CD4-positive, alpha-beta T cell (primary cell): ENCODE data around the gene RGS17. TPM values are rescaled to one million over a fixed set of nuclear protein-coding genes. Genes with fewer than 3 reads are reported as not detected.

Experiments
- ATAC-seq: fragments of 200-7000 bp; cut with Tn5 transposase; one replicate; pipeline ENCODE4 v1.10.0; 2022; ENCODE audit warnings: mild to moderate bottlenecking; ENCODE audit not compliant: poor library complexity
- CTCF ChIA-PET: fragments of 350-600 bp; sonication (Branson Sonifier 250); formaldehyde crosslinking; loops from one replicate; lab custom pipeline; 2021; ENCODE audit warnings: antibody characterized with exemption, inconsistent platforms; lab: Charles Lee
- POLR2A ChIA-PET: fragments of 350-600 bp; sonication (Branson Sonifier 250); formaldehyde crosslinking; loops from one replicate; lab custom pipeline; 2021; ENCODE audit warnings: antibody characterized with exemption, inconsistent platforms; lab: Charles Lee
- DNase-seq, 14 experiments: peaks; one replicate each; pipeline ENCODE4 v3.0.0-alpha.2; 2013 to 2020; ENCODE audit warnings: mixed read lengths in 2 of 14
- H3K27ac ChIP-seq, 2 donors: one replicate each; pipeline versions ENCODE4 v1.5.1 to v1.7.0; 2013; ENCODE audit warnings: low read length in 2 of 2, low read depth in 1 of 2, mild to moderate bottlenecking in 1 of 2
- H3K27me3 ChIP-seq, 2 experiments: 1 replicate in 1 of 2; 2 replicates in 1 of 2; pipeline versions ENCODE4 v1.6.1 to v1.7.0; 2013; ENCODE audit warnings: low read length in 2 of 2, control low read depth in 1 of 2, mild to moderate bottlenecking in 1 of 2, moderate library complexity in 1 of 2; ENCODE audit not compliant: insufficient read depth in 2 of 2, control insufficient read depth in 1 of 2
- H3K36me3 ChIP-seq: one replicate; pipeline ENCODE4 v1.6.1; 2013; ENCODE audit warnings: low read length, control low read depth; ENCODE audit not compliant: insufficient read depth
- H3K4me1 ChIP-seq: one replicate; pipeline ENCODE4 v1.6.1; 2013; ENCODE audit warnings: low read length, control low read depth; ENCODE audit not compliant: insufficient read depth
- H3K4me3 ChIP-seq: one replicate; pipeline ENCODE4 v1.5.1; 2013; ENCODE audit warnings: mild to moderate bottlenecking, low read length, moderate library complexity
- H3K9me3 ChIP-seq, 2 experiments: 1 replicate in 1 of 2; 2 replicates in 1 of 2; pipeline versions ENCODE4 v1.6.1 to v1.7.0; 2013; ENCODE audit warnings: low read length in 2 of 2, mild to moderate bottlenecking in 2 of 2, control low read depth in 1 of 2, moderate library complexity in 1 of 2; ENCODE audit not compliant: control insufficient read depth in 1 of 2, insufficient read depth in 1 of 2
- H3K27ac Mint-ChIP-seq: one replicate; pipeline ENCODE4 v1.8.0; 2020; ENCODE audit warnings: mixed read lengths
- H3K27me3 Mint-ChIP-seq: one replicate; pipeline ENCODE4 v1.8.0; 2021; ENCODE audit warnings: mixed read lengths
- H3K36me3 Mint-ChIP-seq: one replicate; pipeline ENCODE4 v1.8.0; 2021; ENCODE audit warnings: low read depth, mixed read lengths
- H3K4me1 Mint-ChIP-seq: one replicate; pipeline ENCODE4 v1.8.0; 2021; ENCODE audit warnings: low read depth, mixed read lengths
- H3K4me3 Mint-ChIP-seq: one replicate; pipeline ENCODE4 v1.8.0; 2020; ENCODE audit warnings: mild to moderate bottlenecking, mixed read lengths
- H3K9me3 Mint-ChIP-seq: one replicate; pipeline ENCODE4 v1.8.0; 2020; ENCODE audit warnings: mixed read lengths
- intact Hi-C, 2 experiments: fragments of 100-400 bp; cut with DNase I in 1 of 2; cut with micrococcal nuclease in 1 of 2; formaldehyde crosslinking; loops; one replicate each; pipeline versions ENCODE4 v1.15.1 to v1.9.0; 2023 to 2025; cut with DNase I, micrococcal nuclease
- total RNA-seq, 174 experiments: library from RNA in 2 of 174; stranded (reverse) in 2 of 174; gene quantifications; one replicate each; pipeline ENCODE4 v1.2.3 and lab custom pipeline; 2021 to 2026
- TF ChIP-seq, protein P1 (sequence below): fragments of 200-600 bp; IDR thresholded peaks from one replicate; pipeline ENCODE4 v1.8.0; 2022; ENCODE audit warnings: antibody characterized with exemption, mild to moderate bottlenecking

RGS17 gene
- total RNA-seq, 2 experiments from 2014 or later, result not detected

DNA sequence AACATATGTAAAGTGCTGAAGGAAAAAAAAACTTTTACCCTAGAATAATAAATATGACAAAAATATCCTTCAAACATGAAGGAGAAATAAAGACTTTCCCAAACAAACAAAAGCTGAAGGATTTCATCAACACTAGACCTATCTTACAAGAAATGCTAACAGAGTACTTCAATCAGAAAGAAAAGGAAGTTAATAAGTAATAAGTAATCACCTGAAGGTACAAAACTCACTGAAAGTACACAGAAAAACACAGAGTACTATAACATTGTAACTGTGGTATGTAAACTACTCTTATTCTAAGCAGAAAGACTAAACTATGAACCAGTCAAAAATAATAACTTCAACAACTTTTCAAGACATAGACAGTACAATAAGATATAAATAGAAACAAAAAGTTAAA lies 67.1 kb downstream of the RGS17 start:
- peaks cover 44% of the 10 kb centered on the region for H3K27me3 Mint-ChIP-seq
- peaks cover 20% of the 10 kb centered on the region for H3K9me3 Mint-ChIP-seq
- POLR2A ChIA-PET, result no interaction called here
- intact Hi-C loops, result no loop called here
- no peaks in the 10 kb centered on the region for H3K36me3 Mint-ChIP-seq
- CTCF ChIA-PET, result no interaction called here
- peaks cover 0 to 9% of the 10 kb centered on the region in 2 experiments for H3K27me3 ChIP-seq
- no peak overlapping the region for H3K27ac Mint-ChIP-seq
- H3K36me3 ChIP-seq, result no peaks in the 10 kb centered on the region
- ATAC-seq, result no peak
- no peak for DNase-seq
- H3K27ac ChIP-seq, result no peak overlapping the region
- H3K4me3 Mint-ChIP-seq, result no peak overlapping the region
- H3K4me1 ChIP-seq, result no peaks in the 10 kb centered on the region
- H3K9me3 ChIP-seq, result peaks cover 3 to 6% of the 10 kb centered on the region in 2 experiments
- TF ChIP-seq, protein P1, sequence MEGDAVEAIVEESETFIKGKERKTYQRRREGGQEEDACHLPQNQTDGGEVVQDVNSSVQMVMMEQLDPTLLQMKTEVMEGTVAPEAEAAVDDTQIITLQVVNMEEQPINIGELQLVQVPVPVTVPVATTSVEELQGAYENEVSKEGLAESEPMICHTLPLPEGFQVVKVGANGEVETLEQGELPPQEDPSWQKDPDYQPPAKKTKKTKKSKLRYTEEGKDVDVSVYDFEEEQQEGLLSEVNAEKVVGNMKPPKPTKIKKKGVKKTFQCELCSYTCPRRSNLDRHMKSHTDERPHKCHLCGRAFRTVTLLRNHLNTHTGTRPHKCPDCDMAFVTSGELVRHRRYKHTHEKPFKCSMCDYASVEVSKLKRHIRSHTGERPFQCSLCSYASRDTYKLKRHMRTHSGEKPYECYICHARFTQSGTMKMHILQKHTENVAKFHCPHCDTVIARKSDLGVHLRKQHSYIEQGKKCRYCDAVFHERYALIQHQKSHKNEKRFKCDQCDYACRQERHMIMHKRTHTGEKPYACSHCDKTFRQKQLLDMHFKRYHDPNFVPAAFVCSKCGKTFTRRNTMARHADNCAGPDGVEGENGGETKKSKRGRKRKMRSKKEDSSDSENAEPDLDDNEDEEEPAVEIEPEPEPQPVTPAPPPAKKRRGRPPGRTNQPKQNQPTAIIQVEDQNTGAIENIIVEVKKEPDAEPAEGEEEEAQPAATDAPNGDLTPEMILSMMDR, result no peak
- no peak overlapping the region for H3K4me3 ChIP-seq
- H3K4me1 Mint-ChIP-seq, result no peaks in the 10 kb centered on the region

DNA sequence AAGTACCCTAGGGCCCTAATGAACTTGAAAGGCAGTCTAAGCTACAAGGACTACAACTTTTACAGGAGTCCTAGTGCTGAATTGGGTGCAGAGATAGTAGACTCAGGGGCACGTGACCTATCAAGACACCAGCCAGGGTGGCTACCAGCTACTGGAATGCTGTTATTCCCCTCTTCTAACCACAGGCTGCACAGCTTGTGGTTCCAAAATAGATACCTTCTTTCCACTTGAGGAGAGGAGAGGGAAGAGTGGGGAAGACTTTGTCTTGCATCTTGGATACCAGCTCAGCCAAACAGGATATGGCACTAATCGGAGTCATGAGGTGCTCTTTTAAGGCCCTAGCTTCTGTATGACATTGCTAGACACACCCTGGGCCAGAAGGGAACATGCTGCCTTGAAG lies 68.6 kb downstream of the RGS17 start:
- Histone ChIP-seq H3K36me3 (no peaks in the 10 kb centered on the region), H3K4me3 (no peak overlapping the region), H3K9me3 (peaks cover 3 to 6% of the 10 kb centered on the region in 2 experiments), H3K27ac (no peak overlapping the region), H3K27me3 (peaks cover 0 to 9% of the 10 kb centered on the region in 2 experiments), H3K4me1 (no peaks in the 10 kb centered on the region)
- DNase-seq, result no peak
- intact Hi-C loops, result no loop called here
- Mint-ChIP-seq H3K27ac (no peak overlapping the region), H3K36me3 (no peaks in the 10 kb centered on the region), H3K4me1 (no peaks in the 10 kb centered on the region), H3K27me3 (peaks cover 52% of the 10 kb centered on the region), H3K4me3 (no peak overlapping the region), H3K9me3 (peaks cover 18% of the 10 kb centered on the region)
- ChIA-PET POLR2A (no interaction called here), CTCF (no interaction called here)
- TF ChIP-seq, protein P1, result no peak
- ATAC-seq, result no peak

DNA sequence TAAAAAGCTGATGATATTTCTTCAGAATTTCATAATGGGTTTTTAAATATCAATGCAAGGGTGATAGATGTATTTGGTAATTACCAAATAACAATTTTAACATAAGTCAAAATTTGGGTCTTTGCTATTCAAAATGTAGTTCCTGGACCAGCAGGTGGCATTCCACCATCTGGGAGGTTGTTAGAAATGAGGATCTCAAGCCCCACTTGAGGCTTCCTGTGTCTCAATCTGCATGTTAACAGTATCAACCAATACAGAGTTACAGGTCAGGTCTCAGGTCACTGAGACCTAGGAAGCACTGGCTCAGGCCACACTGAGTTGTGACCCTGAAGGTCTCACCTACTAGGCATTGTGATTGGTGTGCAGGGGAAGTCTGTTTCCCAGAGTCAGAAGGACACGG lies 71.3 kb downstream of the RGS17 start:
- peaks cover 0 to 9% of the 10 kb centered on the region in 2 experiments for H3K27me3 ChIP-seq
- DNase-seq, result no peak
- intact Hi-C loops, result no loop called here
- CTCF ChIA-PET, result no interaction called here
- no peak overlapping the region for H3K27ac ChIP-seq
- H3K4me3 ChIP-seq, result no peak overlapping the region
- no peak overlapping the region for H3K27ac Mint-ChIP-seq
- H3K36me3 ChIP-seq, result no peaks in the 10 kb centered on the region
- no peaks in the 10 kb centered on the region for H3K36me3 Mint-ChIP-seq
- ATAC-seq, result no peak
- H3K9me3 ChIP-seq, result peaks cover 0 to 6% of the 10 kb centered on the region in 2 experiments
- peaks cover 56% of the 10 kb centered on the region for H3K27me3 Mint-ChIP-seq
- no peak overlapping the region for H3K4me3 Mint-ChIP-seq
- no peaks in the 10 kb centered on the region for H3K4me1 Mint-ChIP-seq
- no peaks in the 10 kb centered on the region for H3K4me1 ChIP-seq
- TF ChIP-seq, protein P1, result no peak
- peaks cover 7% of the 10 kb centered on the region for H3K9me3 Mint-ChIP-seq
- POLR2A ChIA-PET, result no interaction called here
